Measurements from ENCODE around the gene APPL2.

DNA sequence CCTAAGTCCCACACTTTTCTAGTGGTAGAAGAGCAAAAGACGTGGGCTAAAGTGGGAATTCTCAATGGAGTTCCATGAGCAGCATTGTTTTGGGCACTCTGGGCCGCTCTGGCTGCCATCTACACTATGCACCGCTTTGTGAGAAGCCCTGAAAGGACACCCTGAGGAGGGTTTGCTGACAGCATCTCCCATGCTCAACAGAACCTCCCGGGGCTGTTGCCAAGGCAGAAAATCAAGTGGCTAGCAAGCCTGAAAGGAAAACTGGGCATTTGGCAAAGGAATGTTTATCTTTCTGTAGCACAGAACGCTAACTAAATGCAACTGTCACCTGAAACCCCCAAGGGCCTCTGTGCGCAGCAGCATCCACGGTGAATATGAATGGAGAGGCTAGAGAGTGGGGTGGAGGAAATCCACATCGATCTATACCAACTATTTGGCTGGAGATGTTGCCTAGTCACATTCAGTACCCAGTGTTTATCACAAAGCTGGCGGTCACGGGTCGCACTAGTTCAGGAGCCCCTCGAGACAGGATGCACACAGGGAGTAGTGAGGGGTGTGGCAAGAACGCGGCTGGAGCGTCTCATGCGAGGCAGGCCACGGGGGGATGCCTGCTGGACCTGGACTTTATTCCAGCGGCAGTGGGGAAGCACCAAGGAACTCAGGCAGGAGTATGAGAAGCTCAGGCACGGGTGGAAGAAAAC, 14.2 kb downstream of the APPL2 start:
- no peak for TF ChIP-seq SMAD1 (CRISPR knock-in tag; IDR thresholded peaks at IDR 0.05; ENCODE audit: borderline replicate concordance, low read depth)
- no peak for TF ChIP-seq IRF2 (CRISPR knock-in tag; IDR thresholded peaks at IDR 0.05)
- no peak for TF ChIP-seq NFYB (CRISPR knock-in tag; IDR thresholded peaks at IDR 0.05)
